Measurements from ENCODE around the gene KHDC3L.

The KHDC3L gene

GRCh38 chr6:73362358-73362757 lies at the start of gene KHDC3L:
Gene KHDC3L (plus strand): TSS chr6:73362658. CDS start chr6:73362730, 72 bp downstream.
- no peak for DNase-seq (ENCODE audit: low read depth)

- no peak for DNase-seq (ENCODE audit: low read depth)
These were observed 47.6 kb upstream of the KHDC3L start for GRCh38 chr6:73314577-73315492.

GRCh38 chr6:73323323-73323722 lies 39.1 kb upstream of the KHDC3L start:
- no peak for DNase-seq (ENCODE audit: low read depth)

GRCh38 chr6:73325656-73326055 lies 36.8 kb upstream of the KHDC3L start:
- DNase-seq (ENCODE audit: low read depth) = no peak

- no peak for DNase-seq (ENCODE audit: low read depth)
These were observed 33.7 kb upstream of the KHDC3L start for GRCh38 chr6:73328790-73329189.

- DNase-seq (ENCODE audit: low read depth) = no peak
These were observed 33.3 kb upstream of the KHDC3L start for GRCh38 chr6:73329201-73329600.

- DNase-seq (ENCODE audit: low read depth) = no peak
These were observed 23.1 kb upstream of the KHDC3L start for GRCh38 chr6:73339340-73339739.

GRCh38 chr6:73340048-73340447 lies 22.4 kb upstream of the KHDC3L start:
- no peak for DNase-seq (ENCODE audit: low read depth)

GRCh38 chr6:73341335-73341734 lies 21.1 kb upstream of the KHDC3L start:
- DNase-seq (ENCODE audit: low read depth) = no peak

- DNase-seq (ENCODE audit: low read depth) = no peak
These were observed 20.3 kb upstream of the KHDC3L start for GRCh38 chr6:73342174-73342573.

GRCh38 chr6:73343164-73343563 lies 19.3 kb upstream of the KHDC3L start:
- DNase-seq (ENCODE audit: low read depth) = no peak

GRCh38 chr6:73348550-73349204 lies 13.8 kb upstream of the KHDC3L start:
- no peak for DNase-seq (ENCODE audit: low read depth)

- DNase-seq (ENCODE audit: low read depth) = no peak
These were observed 13.1 kb upstream of the KHDC3L start for GRCh38 chr6:73349311-73349710.

GRCh38 chr6:73353636-73354593 lies 8.5 kb upstream of the KHDC3L start, which contains the start of gene DPPA5:
Gene DPPA5 (minus strand): TSS chr6:73354276. CDS start chr6:73354225, 51 bp downstream.
- no peak for DNase-seq (ENCODE audit: low read depth)

GRCh38 chr6:73362869-73363536 lies 545 bp downstream of the KHDC3L start:
- no peak for DNase-seq (ENCODE audit: low read depth)

- DNase-seq (ENCODE audit: low read depth) = no peak
These were observed 1.0 kb downstream of the KHDC3L start for GRCh38 chr6:73363537-73363875.

- DNase-seq (ENCODE audit: low read depth) = no peak
These were observed 1.7 kb downstream of the KHDC3L start for GRCh38 chr6:73364121-73364520.

GRCh38 chr6:73364549-73364948 lies 2.1 kb downstream of the KHDC3L start:
- DNase-seq (ENCODE audit: low read depth) = no peak

GRCh38 chr6:73367761-73368355 lies 5.4 kb downstream of the KHDC3L start:
- no peak for DNase-seq (ENCODE audit: low read depth)

GRCh38 chr6:73368675-73369074 lies 6.2 kb downstream of the KHDC3L start:
- no peak for DNase-seq (ENCODE audit: low read depth)

GRCh38 chr6:73369157-73369556 lies 6.7 kb downstream of the KHDC3L start:
- DNase-seq (ENCODE audit: low read depth) = no peak
